SK-N-MC (cell line): ENCODE results near the gene CTPS1.
A peak's percentile ranks its signal among the peaks of the same experiment; 100 is the strongest.

ENCODE experiments used
- DNase-seq: peaks from one replicate; pipeline ENCODE4 v3.0.0-alpha.2; 2011; ENCODE audit warnings: low read depth, low spot score
- H3K27ac ChIP-seq: fragments of 200-600 bp; sonication (generic); 2 replicates; pipeline ENCODE4 v1.5.1; 2016; ENCODE audit warnings: mixed run types
- H3K36me3 ChIP-seq: fragments of 200-600 bp; sonication (generic); 2 replicates; pipeline ENCODE4 v1.6.1; 2017; ENCODE audit warnings: antibody characterized with exemption, low read length, mixed read lengths; ENCODE audit not compliant: insufficient read depth
- H3K4me3 ChIP-seq: fragments of 200-600 bp; sonication (generic); 2 replicates; pipeline ENCODE4 v1.5.1; 2016
- H3K9ac ChIP-seq: fragments of 200-600 bp; sonication (generic); 2 replicates; pipeline ENCODE4 v1.8.0; 2017; ENCODE audit warnings: mixed run types, mixed read lengths; ENCODE audit not compliant: insufficient read length
- H3K9me3 ChIP-seq: fragments of 200-600 bp; sonication (generic); 2 replicates; pipeline ENCODE4 v1.6.1; 2017; ENCODE audit warnings: low read depth, mild to moderate bottlenecking, antibody characterized with exemption, low read length, moderate library complexity, mixed read lengths
- EZH2 ChIP-seq: fragments of 200-600 bp; sonication (generic); IDR thresholded peaks from one replicate; pipeline ENCODE4 v1.6.1; 2017; ENCODE audit warnings: antibody characterized with exemption
- FOXP2 ChIP-seq: optimal IDR thresholded peaks from 2 replicates; pipeline ENCODE3; 2011; ENCODE audit warnings: mild to moderate bottlenecking, moderate library complexity; ENCODE audit not compliant: insufficient read depth; ENCODE audit errors: extremely low read length, control extremely low read depth
- POLR2AphosphoS5 ChIP-seq: IDR thresholded peaks from 2 replicates; pipeline ENCODE4 v1.6.1; 2012; ENCODE audit warnings: mild to moderate bottlenecking, low read depth, low read length, borderline replicate concordance

The CTPS1 gene

DNA sequence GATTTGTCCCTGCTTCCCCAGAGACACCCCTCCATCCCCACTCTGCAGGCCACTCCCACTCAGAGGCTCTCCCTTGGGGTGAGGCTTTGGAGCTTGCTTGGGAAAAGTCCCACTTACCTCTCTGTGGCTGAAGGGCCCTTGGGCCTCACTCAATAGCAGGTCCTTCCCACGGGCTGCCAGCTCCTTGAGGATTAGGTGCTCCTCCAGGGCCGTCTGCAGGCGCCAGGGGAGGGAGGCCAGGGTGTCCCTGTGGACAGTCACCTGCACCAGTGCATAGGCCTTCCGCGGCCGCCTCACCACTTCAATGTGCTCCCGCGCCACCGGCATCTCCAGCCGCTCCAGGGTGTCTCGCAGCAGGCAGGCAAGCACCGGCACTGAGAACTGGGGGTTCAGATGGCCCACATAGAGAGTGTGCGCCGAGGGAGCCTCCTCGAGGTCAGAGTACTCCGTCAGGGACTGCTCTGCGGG lies 40.6 kb downstream of the CTPS1 start:
- no peak for DNase-seq
- TF ChIP-seq EZH2 (no peak), POLR2AphosphoS5 (0 out of 2 replicates have a peak, but pooled peaks have one; percentile 41), FOXP2 (no peak)
- Histone ChIP-seq H3K36me3 (peaks cover 19% of the 10 kb centered on the region; the same call in 1 of the 2 replicates), H3K4me3 (no peak overlapping the region), H3K27ac (peak overlapping the region; percentile 80), H3K9ac (no peak overlapping the region), H3K9me3 (no peaks in the 10 kb centered on the region)

DNA sequence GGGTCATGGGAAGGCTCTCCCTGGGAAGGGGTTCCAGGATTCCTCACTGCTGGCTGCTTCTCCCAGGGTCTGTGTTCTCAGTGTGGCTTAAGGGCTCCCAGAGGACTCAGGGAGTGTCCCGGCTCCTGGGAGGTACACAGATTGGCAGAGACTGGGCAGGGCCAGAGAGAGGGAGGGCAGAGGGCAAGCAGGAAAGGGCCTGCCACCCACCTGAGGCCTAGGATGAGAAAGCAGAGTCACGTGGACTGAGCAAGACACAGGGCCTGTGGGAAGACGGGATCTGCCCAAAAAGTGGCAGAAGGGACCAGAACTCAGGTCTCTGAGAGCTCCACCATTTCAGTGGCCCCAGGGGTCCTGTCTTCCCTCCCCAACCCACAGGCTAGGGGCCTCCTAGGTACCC lies 41.2 kb downstream of the CTPS1 start:
- Histone ChIP-seq H3K4me3 (peak overlapping the region; percentile 53), H3K9ac (peak overlapping the region; percentile 45), H3K36me3 (peaks cover 14% of the 10 kb centered on the region; the same call in 1 of the 2 replicates), H3K9me3 (no peaks in the 10 kb centered on the region), H3K27ac (peak overlapping the region; percentile 80)
- TF ChIP-seq EZH2 (no peak), POLR2AphosphoS5 (no peak), FOXP2 (no peak)
- no peak for DNase-seq

GRCh38 chr1:41021526-41022308 lies 42.2 kb downstream of the CTPS1 start, which contains the start of gene SLFNL1:
Gene SLFNL1, minus strand, starts transcription at chr1:41021725. Its CDS starts 1,065 bp downstream, at chr1:41020660.
- Histone ChIP-seq H3K27ac (peak within 1 kb of the TSS; percentile 80), H3K36me3 (peaks cover 5% of the 10 kb centered on the region; the same call in 1 of the 2 replicates), H3K4me3 (peak within 1 kb of the TSS; percentile 53), H3K9ac (peak within 1 kb of the TSS; percentile 45), H3K9me3 (no peaks in the 10 kb centered on the region)
- TF ChIP-seq POLR2AphosphoS5, result peak; percentile 13
- no peak for TF ChIP-seq EZH2
- no peak for TF ChIP-seq FOXP2
- DNase-seq, result no peak

DNA sequence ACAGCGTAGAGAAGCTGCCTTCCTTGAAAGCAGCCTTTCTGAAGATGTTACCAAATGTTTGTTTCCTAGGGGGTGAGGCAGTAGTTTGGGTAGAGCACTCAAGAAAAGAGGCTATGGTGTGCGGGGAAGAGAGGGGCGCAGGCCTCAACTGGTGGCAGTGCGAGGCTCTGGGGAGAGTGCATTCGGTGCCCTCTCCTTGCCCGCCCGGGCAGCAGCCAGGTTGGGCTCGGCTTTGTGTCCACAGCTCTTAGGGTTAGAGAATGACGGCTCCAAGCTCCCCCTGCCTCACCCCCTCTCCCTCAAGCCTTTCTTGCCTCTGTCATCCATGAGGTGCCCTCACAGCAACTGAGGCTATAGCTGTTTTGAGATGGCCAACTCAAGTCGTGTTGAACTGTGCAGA lies 42.9 kb downstream of the CTPS1 start:
- TF ChIP-seq POLR2AphosphoS5, result no peak
- no peak for TF ChIP-seq EZH2
- TF ChIP-seq FOXP2, result no peak
- Histone ChIP-seq H3K4me3 (no peak overlapping the region), H3K9me3 (no peaks in the 10 kb centered on the region), H3K36me3 (peaks cover 9% of the 10 kb centered on the region; the same call in 1 of the 2 replicates), H3K27ac (no peak overlapping the region), H3K9ac (no peak overlapping the region)
- no peak for DNase-seq

GRCh38 chr1:41023279-41023990 lies 43.9 kb downstream of the CTPS1 start:
- peaks cover 14% of the 10 kb centered on the region; the same call in 1 of the 2 replicates for H3K36me3 ChIP-seq
- no peak overlapping the region for H3K27ac ChIP-seq
- H3K9me3 ChIP-seq, result no peaks in the 10 kb centered on the region
- no peak overlapping the region for H3K9ac ChIP-seq
- H3K4me3 ChIP-seq, result no peak overlapping the region
- TF ChIP-seq FOXP2 (no peak), POLR2AphosphoS5 (no peak), EZH2 (no peak)
- DNase-seq, result no peak

DNA sequence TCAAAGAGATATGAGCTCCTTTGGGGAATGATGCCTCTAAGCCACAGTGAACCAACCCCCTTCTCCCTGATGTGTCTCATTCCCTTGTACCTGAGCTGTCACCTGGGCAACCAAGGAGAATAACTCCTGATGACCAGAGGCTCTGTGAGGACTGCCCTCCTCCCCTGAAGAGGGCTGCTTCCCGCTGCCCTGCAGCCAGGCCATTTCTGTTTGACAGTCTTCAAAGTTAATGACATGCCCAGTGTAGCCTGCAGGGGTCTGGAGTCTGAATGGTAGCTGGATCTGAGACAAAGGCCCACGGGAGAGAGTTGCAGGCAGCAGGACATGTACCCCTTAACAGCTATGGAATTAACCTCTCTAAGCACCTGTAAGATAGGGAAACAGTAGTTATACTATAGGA lies 45.5 kb downstream of the CTPS1 start:
- Histone ChIP-seq H3K27ac (no peak overlapping the region), H3K9me3 (no peaks in the 10 kb centered on the region), H3K4me3 (no peak overlapping the region), H3K9ac (no peak overlapping the region), H3K36me3 (peaks cover 16% of the 10 kb centered on the region; the same call in 1 of the 2 replicates)
- DNase-seq, result no peak
- TF ChIP-seq EZH2, result no peak
- no peak for TF ChIP-seq FOXP2
- TF ChIP-seq POLR2AphosphoS5, result no peak

GRCh38 chr1:41025979-41026819 lies 46.7 kb downstream of the CTPS1 start:
- no peak for DNase-seq
- Histone ChIP-seq H3K27ac (no peak overlapping the region), H3K9ac (no peak overlapping the region), H3K36me3 (peaks cover 16% of the 10 kb centered on the region; the same call in 1 of the 2 replicates), H3K9me3 (no peaks in the 10 kb centered on the region), H3K4me3 (no peak overlapping the region)
- no peak for TF ChIP-seq FOXP2
- 0 out of 2 replicates have a peak, but pooled peaks have one; percentile 19 for TF ChIP-seq POLR2AphosphoS5
